ENCODE data around the gene KIF23. TPM values are rescaled to one million over a fixed set of nuclear protein-coding genes. Genes with fewer than 3 reads are reported as not detected.
"Not testable (repeated sequence)": the region's sequence is repeated elsewhere in the genome, so short reads cannot be mapped to it uniquely, and the experiment has no call there.

Gene KIF23
- total RNA-seq, 1 experiment from 2014 or later = 77.3 TPM

GRCh38 chr15:69377216-69377970 lies 36.8 kb upstream of the KIF23 start:
- Histone ChIP-seq H3K36me3 (ENCODE audit: low read depth, low read length) (no peaks in the 10 kb centered on the region), H3K9ac (ENCODE audit: low read length) (no peak overlapping the region), H3K9me2 (replicated peaks; ENCODE audit: low read length) (no peaks in the 10 kb centered on the region), H2AFZ (ENCODE audit: low read length) (no peak overlapping the region), H3K27ac (ENCODE audit: low read length) (no peak overlapping the region), H3K4me3 (ENCODE audit: low read length) (no peak overlapping the region), H3K4me1 (ENCODE audit: insufficient read depth, low read length) (no peaks in the 10 kb centered on the region), H3K9me3 (ENCODE audit: low read length) (no peaks in the 10 kb centered on the region), H3K4me2 (ENCODE audit: low read length) (no peak overlapping the region), H3K79me2 (ENCODE audit: low read length) (no peaks in the 10 kb centered on the region), H4K20me1 (ENCODE audit: low read length) (no peaks in the 10 kb centered on the region), H3F3A (ENCODE audit: low read length, unreplicated experiment) (no peaks in the 10 kb centered on the region), H3K27me3 (ENCODE audit: low read length) (no peaks in the 10 kb centered on the region)
- DNase-seq = no peak
- intact Hi-C loops (cut with micrococcal nuclease) = no loop called here
- no peak for TF ChIP-seq EZH2phosphoT487 (IDR thresholded peaks at IDR 0.05; ENCODE audit: borderline replicate concordance, low read length)
- no peak for TF ChIP-seq EZH2 (IDR thresholded peaks at IDR 0.05; ENCODE audit: low read length, unreplicated experiment)
- no peak for TF ChIP-seq CTCF (conservative IDR thresholded peaks at IDR 0.05; ENCODE audit: low read depth, low read length)
- ATAC-seq = no peak
- ChIA-PET POLR2A (ENCODE audit: unreplicated experiment) (no interaction called here), CTCF (interaction anchor here (0.5 kb wide), 1 partner anchor 94 kb away, joined by 3 read pairs; no protein-coding TSS in a partner anchor)
- BruUV-seq (replicated peaks) = no TSS peak

GRCh38 chr15:69380100-69380725 lies 33.9 kb upstream of the KIF23 start:
- Histone ChIP-seq H3K9me2 (replicated peaks; ENCODE audit: low read length) (no peaks in the 10 kb centered on the region), H3K36me3 (ENCODE audit: low read depth, low read length) (no peaks in the 10 kb centered on the region), H3K4me1 (ENCODE audit: insufficient read depth, low read length) (no peaks in the 10 kb centered on the region), H3K4me2 (ENCODE audit: low read length) (no peak overlapping the region), H3K4me3 (ENCODE audit: low read length) (no peak overlapping the region), H4K20me1 (ENCODE audit: low read length) (no peaks in the 10 kb centered on the region), H3K9me3 (ENCODE audit: low read length) (no peaks in the 10 kb centered on the region), H3K27ac (ENCODE audit: low read length) (no peak overlapping the region), H3F3A (ENCODE audit: low read length, unreplicated experiment) (no peaks in the 10 kb centered on the region), H3K79me2 (ENCODE audit: low read length) (no peaks in the 10 kb centered on the region), H3K27me3 (ENCODE audit: low read length) (no peaks in the 10 kb centered on the region), H3K9ac (ENCODE audit: low read length) (no peak overlapping the region), H2AFZ (ENCODE audit: low read length) (no peak overlapping the region)
- DNase-seq (peak; percentile 13), ATAC-seq (no peak; the same call in 1 of the 2 replicates)
- CTCF ChIA-PET = no interaction called here
- intact Hi-C loops (cut with micrococcal nuclease) = no loop called here
- POLR2A ChIA-PET (ENCODE audit: unreplicated experiment) = no interaction called here
- BruUV-seq (replicated peaks) = no TSS peak
- TF ChIP-seq CTCF (conservative IDR thresholded peaks at IDR 0.05; ENCODE audit: low read depth, low read length) (peak; percentile 47), EZH2 (IDR thresholded peaks at IDR 0.05; ENCODE audit: low read length, unreplicated experiment) (no peak)

GRCh38 chr15:69380726-69381105 lies 33.4 kb upstream of the KIF23 start:
- Histone ChIP-seq H3K27me3 (ENCODE audit: low read length) (no peaks in the 10 kb centered on the region), H3K79me2 (ENCODE audit: low read length) (no peaks in the 10 kb centered on the region), H3K9me3 (ENCODE audit: low read length) (no peaks in the 10 kb centered on the region), H3K9ac (ENCODE audit: low read length) (no peak overlapping the region), H3K36me3 (ENCODE audit: low read depth, low read length) (no peaks in the 10 kb centered on the region), H3K4me3 (ENCODE audit: low read length) (no peak overlapping the region), H3K9me2 (replicated peaks; ENCODE audit: low read length) (no peaks in the 10 kb centered on the region), H3K4me2 (ENCODE audit: low read length) (no peak overlapping the region), H2AFZ (ENCODE audit: low read length) (no peak overlapping the region), H3F3A (ENCODE audit: low read length, unreplicated experiment) (no peaks in the 10 kb centered on the region), H3K27ac (ENCODE audit: low read length) (no peak overlapping the region), H4K20me1 (ENCODE audit: low read length) (no peaks in the 10 kb centered on the region), H3K4me1 (ENCODE audit: insufficient read depth, low read length) (no peaks in the 10 kb centered on the region)
- ATAC-seq = no peak
- POLR2A ChIA-PET (ENCODE audit: unreplicated experiment) = no interaction called here
- no peak for DNase-seq
- BruUV-seq (replicated peaks) = no TSS peak
- intact Hi-C loops (cut with micrococcal nuclease) = no loop called here
- CTCF ChIA-PET = no interaction called here
- TF ChIP-seq EZH2 (IDR thresholded peaks at IDR 0.05; ENCODE audit: low read length, unreplicated experiment) = no peak
- TF ChIP-seq EZH2phosphoT487 (IDR thresholded peaks at IDR 0.05; ENCODE audit: borderline replicate concordance, low read length) = no peak
- TF ChIP-seq CTCF (conservative IDR thresholded peaks at IDR 0.05; ENCODE audit: low read depth, low read length) = no peak; the same call in 1 of the 2 replicates

GRCh38 chr15:69382176-69382575 lies 32.0 kb upstream of the KIF23 start:
- H4K20me1 ChIP-seq (ENCODE audit: low read length); CTCF ChIA-PET; H3K9ac ChIP-seq (ENCODE audit: low read length); H3K9me3 ChIP-seq (ENCODE audit: low read length); H3F3A ChIP-seq (ENCODE audit: low read length, unreplicated experiment); H3K27me3 ChIP-seq (ENCODE audit: low read length); H2AFZ ChIP-seq (ENCODE audit: low read length); H3K4me3 ChIP-seq (ENCODE audit: low read length); POLR2A ChIA-PET (ENCODE audit: unreplicated experiment); H3K36me3 ChIP-seq (ENCODE audit: low read depth, low read length); H3K27ac ChIP-seq (ENCODE audit: low read length); H3K4me1 ChIP-seq (ENCODE audit: insufficient read depth, low read length); intact Hi-C loops (cut with micrococcal nuclease); ATAC-seq; H3K4me2 ChIP-seq (ENCODE audit: low read length); H3K79me2 ChIP-seq (ENCODE audit: low read length); BruUV-seq (replicated peaks); DNase-seq; H3K9me2 ChIP-seq (replicated peaks; ENCODE audit: low read length): not testable (repeated sequence)
